Effector memory CD4-positive, alpha-beta T cell (primary cell): ENCODE measurements around the gene SLC22A7.

Experiments
- DNase-seq, 3 donors: peaks; one replicate each; pipeline ENCODE4 v3.0.0-alpha.2; 2020
- H3K27ac ChIP-seq: 2 replicates; pipeline ENCODE4 v1.7.0; 2013; ENCODE audit warnings: mild to moderate bottlenecking, low read length, moderate library complexity; ENCODE audit not compliant: insufficient read depth, poor library complexity, severe bottlenecking
- H3K27me3 ChIP-seq: replicated peaks from 2 replicates; pipeline ENCODE4 v1.7.0; 2013; ENCODE audit warnings: mild to moderate bottlenecking, low read length; ENCODE audit not compliant: insufficient read depth, control insufficient read depth, poor library complexity, severe bottlenecking
- H3K36me3 ChIP-seq: 2 replicates; pipeline ENCODE4 v1.7.0; 2013; ENCODE audit warnings: mild to moderate bottlenecking, low read length, moderate library complexity; ENCODE audit not compliant: control insufficient read depth, insufficient read depth
- H3K4me1 ChIP-seq: 2 replicates; pipeline ENCODE4 v1.7.0; 2013; ENCODE audit warnings: low read length, mild to moderate bottlenecking; ENCODE audit not compliant: control insufficient read depth, insufficient read depth, poor library complexity, severe bottlenecking
- H3K4me3 ChIP-seq: 2 replicates; pipeline ENCODE4 v1.7.0; 2013; ENCODE audit warnings: low read length, low read depth, mild to moderate bottlenecking; ENCODE audit not compliant: insufficient read depth, poor library complexity, severe bottlenecking
- H3K9me3 ChIP-seq: 2 replicates; pipeline ENCODE4 v1.7.0; 2013; ENCODE audit warnings: mild to moderate bottlenecking, low read length, moderate library complexity; ENCODE audit not compliant: control insufficient read depth
- total RNA-seq, 3 donors: gene quantifications; one replicate each; lab custom pipeline; 2026; lab: John Stamatoyannopoulos, UW

Gene SLC22A7, protein sequence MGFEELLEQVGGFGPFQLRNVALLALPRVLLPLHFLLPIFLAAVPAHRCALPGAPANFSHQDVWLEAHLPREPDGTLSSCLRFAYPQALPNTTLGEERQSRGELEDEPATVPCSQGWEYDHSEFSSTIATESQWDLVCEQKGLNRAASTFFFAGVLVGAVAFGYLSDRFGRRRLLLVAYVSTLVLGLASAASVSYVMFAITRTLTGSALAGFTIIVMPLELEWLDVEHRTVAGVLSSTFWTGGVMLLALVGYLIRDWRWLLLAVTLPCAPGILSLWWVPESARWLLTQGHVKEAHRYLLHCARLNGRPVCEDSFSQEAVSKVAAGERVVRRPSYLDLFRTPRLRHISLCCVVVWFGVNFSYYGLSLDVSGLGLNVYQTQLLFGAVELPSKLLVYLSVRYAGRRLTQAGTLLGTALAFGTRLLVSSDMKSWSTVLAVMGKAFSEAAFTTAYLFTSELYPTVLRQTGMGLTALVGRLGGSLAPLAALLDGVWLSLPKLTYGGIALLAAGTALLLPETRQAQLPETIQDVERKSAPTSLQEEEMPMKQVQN
- 0 reads per million in 3 donors for total RNA-seq

- Histone ChIP-seq H3K27ac (no peak within 1 kb of the TSS), H3K36me3 (no peaks in the 10 kb centered on the region), H3K4me3 (no peak within 1 kb of the TSS), H3K4me1 (no peaks in the 10 kb centered on the region), H3K9me3 (no peaks in the 10 kb centered on the region), H3K27me3 (no peaks in the 10 kb centered on the region)
- DNase-seq, result no peak
Measured at GRCh38 chr6:43297644-43298564, at the start of gene SLC22A7. TSS of gene SLC22A7 (plus strand) at chr6:43298260. CDS start at chr6:43298359, 99 bp downstream.

GRCh38 chr6:43248791-43249190 lies 49.3 kb upstream of the SLC22A7 start:
- no peak for DNase-seq
- H3K27me3 ChIP-seq, result peaks cover 10% of the 10 kb centered on the region

GRCh38 chr6:43250992-43251373 lies 47.1 kb upstream of the SLC22A7 start:
- no peak overlapping the region for H3K27ac ChIP-seq
- no peak for DNase-seq
- no peaks in the 10 kb centered on the region for H3K36me3 ChIP-seq
- peaks cover 5% of the 10 kb centered on the region for H3K4me1 ChIP-seq
- no peaks in the 10 kb centered on the region for H3K27me3 ChIP-seq
- no peak overlapping the region for H3K4me3 ChIP-seq
- H3K9me3 ChIP-seq, result no peaks in the 10 kb centered on the region

More at GRCh38 chr6:43248791-43249190, 49.3 kb upstream of the SLC22A7 start:
- H3K27ac ChIP-seq, result no peak overlapping the region
- H3K36me3 ChIP-seq, result no peaks in the 10 kb centered on the region
- no peak overlapping the region for H3K4me3 ChIP-seq
- H3K9me3 ChIP-seq, result no peaks in the 10 kb centered on the region
- peaks cover 5% of the 10 kb centered on the region for H3K4me1 ChIP-seq

DNA sequence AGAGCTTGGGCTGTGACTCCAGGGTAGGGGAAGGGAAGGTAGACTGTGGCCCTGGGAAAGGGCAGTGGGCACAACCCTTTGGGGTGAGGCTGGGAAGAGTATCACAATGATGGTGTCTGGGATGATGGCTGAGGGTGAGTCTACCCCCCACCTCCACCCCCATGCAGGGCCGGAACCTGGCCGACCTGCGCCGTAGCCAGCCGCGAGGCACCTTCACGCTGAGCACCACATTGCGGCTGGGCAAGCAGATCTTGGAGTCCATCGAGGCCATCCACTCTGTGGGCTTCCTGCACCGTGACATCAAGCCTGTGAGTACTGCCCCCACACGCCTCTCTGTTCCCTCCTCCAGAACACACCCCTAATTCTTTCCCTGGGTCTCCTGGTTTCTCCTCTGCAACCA lies 44.7 kb upstream of the SLC22A7 start:
- no peaks in the 10 kb centered on the region for H3K4me1 ChIP-seq
- no peaks in the 10 kb centered on the region for H3K36me3 ChIP-seq
- no peaks in the 10 kb centered on the region for H3K9me3 ChIP-seq
- no peak overlapping the region for H3K27ac ChIP-seq
- no peak for DNase-seq
- H3K4me3 ChIP-seq, result no peak overlapping the region
- H3K27me3 ChIP-seq, result no peaks in the 10 kb centered on the region

DNA sequence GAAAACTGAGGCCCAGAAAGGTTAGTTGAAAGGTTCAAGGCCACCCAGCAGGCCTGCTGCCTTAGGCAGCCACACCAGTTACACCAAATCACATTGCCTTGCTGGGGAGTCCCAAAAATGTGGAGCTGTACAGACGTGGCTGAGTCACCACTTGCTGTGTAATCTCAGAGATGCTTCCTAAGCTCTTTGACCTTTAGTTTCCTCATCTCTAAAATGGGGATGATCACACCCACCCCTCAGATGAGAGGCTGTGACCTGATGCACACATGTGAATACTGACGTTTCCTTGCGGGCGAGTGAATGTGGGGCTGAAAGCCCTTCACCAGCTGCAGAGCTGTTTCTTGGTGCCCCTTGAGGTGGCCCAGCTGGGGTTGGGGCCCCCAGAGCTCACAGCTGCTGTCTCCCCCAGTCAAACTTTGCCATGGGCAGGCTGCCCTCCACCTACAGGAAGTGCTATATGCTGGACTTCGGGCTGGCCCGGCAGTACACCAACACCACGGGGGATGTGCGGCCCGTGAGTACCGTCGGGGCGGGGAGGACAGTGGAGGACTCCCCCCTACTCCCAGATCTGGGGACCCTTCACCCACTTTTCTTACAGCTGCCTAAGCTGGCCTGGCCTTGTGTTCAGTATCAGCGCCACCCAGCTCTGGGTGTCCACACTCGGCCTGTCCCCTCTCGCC lies 43.8 kb upstream of the SLC22A7 start:
- no peaks in the 10 kb centered on the region for H3K36me3 ChIP-seq
- no peaks in the 10 kb centered on the region for H3K27me3 ChIP-seq
- H3K9me3 ChIP-seq, result no peaks in the 10 kb centered on the region
- no peak for DNase-seq
- H3K4me1 ChIP-seq, result no peaks in the 10 kb centered on the region
- H3K4me3 ChIP-seq, result no peak overlapping the region
- H3K27ac ChIP-seq, result no peak overlapping the region

DNA sequence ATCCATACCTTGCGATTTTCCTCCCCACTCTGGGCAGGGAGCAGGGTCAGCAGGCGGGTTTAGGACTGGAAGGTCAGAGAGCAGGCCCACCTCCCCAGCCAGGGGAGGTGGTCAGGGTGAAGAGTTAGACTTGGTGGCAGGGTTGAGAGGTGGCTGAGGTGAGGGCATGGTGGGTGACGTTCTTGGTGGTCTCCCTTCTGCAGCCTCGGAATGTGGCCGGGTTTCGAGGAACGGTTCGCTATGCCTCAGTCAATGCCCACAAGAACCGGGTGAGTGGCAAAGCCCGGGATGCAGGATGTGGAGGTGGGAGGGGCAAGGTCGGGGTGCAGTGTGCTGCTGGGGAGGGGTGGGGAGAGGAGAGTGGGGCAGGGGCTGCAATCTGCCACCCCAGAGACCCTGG lies 43.2 kb upstream of the SLC22A7 start:
- H3K4me1 ChIP-seq, result no peaks in the 10 kb centered on the region
- H3K9me3 ChIP-seq, result no peaks in the 10 kb centered on the region
- H3K27me3 ChIP-seq, result no peaks in the 10 kb centered on the region
- no peaks in the 10 kb centered on the region for H3K36me3 ChIP-seq
- DNase-seq, result no peak
- no peak overlapping the region for H3K27ac ChIP-seq
- H3K4me3 ChIP-seq, result no peak overlapping the region

- Histone ChIP-seq H3K36me3 (no peaks in the 10 kb centered on the region), H3K9me3 (no peaks in the 10 kb centered on the region), H3K27me3 (no peaks in the 10 kb centered on the region), H3K4me1 (no peaks in the 10 kb centered on the region), H3K27ac (no peak overlapping the region), H3K4me3 (no peak overlapping the region)
- DNase-seq, result no peak
Measured at GRCh38 chr6:43255408-43256054, 42.5 kb upstream of the SLC22A7 start.

DNA sequence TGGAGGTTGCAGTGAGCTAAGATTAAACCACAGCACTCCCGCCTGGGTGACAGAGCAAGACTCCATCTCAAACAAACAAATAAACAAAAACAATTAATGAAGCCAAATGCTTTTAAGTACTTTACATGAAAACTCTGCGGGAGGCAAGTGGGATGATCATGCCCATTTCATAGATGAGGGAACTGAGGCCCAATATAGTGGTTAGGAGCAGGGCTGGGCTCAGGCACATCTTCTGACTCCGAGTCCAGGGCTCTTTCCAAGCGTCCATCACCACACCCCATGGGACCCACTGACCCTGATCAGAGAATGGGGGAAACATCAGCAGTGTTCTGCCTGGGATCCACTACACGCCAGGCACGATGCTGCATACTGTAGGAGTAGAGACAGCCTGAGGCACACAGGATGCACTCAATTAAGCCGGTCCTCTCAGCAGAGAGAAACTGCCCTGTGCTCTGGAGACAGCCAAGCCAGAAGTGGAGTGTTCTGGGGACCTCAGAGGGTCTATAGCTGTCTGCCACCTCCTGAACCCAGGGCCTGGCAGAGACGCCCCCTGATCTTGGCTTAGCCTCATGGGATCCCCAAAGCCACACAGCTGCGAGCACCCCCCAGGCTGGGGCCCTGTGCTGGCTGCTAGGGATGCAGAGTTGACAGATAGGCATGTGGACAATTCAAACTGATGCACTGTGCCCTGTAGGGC lies 41.2 kb upstream of the SLC22A7 start:
- Histone ChIP-seq H3K27ac (no peak overlapping the region), H3K27me3 (no peaks in the 10 kb centered on the region), H3K4me3 (no peak overlapping the region), H3K4me1 (no peaks in the 10 kb centered on the region), H3K36me3 (no peaks in the 10 kb centered on the region), H3K9me3 (no peaks in the 10 kb centered on the region)
- no peak for DNase-seq
